ENCODE results near the gene LAMA5.

Gene LAMA5

DNA sequence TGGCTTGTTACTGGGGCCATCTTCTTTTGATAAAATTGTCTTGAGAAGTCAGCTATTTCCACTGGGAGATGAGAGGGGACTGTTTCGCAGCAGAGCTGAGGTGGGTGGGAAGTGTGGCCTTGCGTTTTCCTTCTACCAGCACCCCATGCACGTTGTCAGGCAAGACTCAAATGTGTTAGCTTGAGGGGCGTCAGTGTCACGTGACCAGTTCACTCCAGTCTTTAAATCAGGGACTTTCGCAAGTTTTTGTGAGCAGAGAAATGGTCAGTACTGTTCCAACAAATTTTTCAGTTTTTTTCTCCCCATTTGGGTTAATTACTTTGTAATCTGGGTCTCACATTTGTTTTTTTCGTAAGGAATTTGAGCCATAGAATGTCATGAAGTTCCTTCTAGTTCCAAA lies 85.0 kb downstream of the LAMA5 start:
- no peak for DNase-seq

DNA sequence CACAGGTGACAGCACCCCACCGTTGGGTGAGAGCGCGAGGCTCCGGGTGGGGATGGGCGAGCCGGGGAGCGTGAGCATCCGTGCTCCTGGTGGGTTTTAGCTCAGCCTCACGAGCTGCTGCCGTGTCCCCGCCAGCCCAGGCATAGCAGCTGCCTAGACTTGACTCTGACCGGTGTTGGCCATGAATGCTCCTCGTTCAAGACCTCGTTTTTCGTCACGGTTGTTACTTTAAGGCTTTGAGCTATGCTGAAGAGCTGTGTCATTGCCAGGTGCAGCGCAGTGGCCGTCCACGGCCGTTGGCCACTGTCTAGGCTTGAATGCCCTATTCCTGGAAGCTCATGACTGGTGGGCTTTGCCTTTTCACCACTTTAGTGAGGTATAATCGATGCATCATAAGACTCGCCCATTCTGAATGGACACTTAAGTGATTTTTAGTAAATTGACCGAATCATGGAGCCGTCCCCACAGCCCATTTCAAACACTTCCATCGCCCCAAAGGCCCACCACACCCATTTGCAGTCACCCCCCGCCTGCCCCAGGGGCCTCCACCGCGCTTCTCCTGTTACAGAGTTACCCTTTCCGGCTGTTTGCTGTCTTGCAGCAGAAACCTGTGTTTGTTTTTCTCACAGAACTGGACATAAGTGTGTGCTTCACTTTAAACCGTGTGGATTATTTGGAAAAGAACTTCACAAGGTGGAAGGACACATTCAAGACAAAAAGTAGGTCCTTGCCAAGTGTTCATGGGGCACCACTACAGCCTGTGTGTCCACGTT lies 85.8 kb downstream of the LAMA5 start:
- DNase-seq = no peak

DNA sequence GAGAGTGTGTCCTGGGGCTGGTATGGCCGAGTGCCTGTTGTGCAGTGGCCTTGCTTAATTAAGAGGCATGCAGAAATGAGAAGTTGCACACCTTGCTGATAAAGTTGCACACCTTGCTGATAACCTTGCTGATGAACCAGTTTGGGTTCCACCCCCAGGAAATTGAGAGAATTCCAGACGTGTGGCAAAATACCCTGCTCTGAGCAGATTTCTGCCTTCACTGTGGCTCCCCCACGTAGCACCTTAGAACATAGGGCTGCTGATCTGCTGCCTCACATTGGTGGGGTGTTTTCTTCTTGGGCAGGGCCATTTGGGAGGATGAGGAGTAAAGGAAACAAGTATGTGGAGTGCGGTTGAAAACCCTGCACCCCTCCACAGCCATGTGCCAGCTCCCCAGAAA lies 86.8 kb downstream of the LAMA5 start:
- DNase-seq = no peak

DNA sequence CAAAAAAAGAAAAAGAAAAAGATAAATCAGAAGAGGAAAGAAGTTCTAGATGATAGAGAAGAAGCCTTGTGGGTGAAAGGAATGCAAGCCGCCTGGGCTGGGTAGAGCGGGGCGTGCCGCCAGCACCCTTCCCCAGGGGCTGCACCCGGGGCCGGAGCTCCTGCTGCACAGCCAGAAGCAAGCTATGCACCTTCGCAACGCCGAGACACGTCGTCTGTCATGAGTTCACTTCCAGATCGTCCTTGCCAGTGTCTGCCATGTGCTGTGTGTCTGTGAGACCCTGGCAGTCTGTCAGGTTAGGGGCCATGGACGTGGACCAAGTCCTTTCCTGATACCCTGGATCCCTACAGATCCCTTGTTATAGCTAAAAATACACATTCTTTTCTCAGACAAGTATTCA lies 89.9 kb downstream of the LAMA5 start:
- DNase-seq = no peak

DNA sequence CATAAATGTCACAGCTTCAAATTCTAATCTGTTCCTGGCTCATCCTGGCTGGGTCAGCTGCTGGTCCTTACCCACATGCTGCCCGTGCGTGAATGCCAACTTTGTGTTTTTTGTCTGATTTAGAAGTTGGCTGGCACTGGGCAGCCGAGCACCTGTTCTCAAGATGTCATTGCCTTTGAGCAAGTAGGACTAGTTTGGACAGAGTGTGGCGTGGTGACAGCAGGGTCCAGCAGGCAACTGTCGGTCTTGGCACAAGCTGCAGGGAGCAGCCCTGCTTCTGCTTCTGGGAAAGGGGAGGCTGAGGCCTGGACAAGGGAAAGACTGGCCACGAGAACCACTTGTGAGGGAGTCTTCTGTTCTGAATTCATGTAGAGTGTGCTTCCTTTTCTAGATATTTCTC lies 90.7 kb downstream of the LAMA5 start:
- no peak for DNase-seq

DNA sequence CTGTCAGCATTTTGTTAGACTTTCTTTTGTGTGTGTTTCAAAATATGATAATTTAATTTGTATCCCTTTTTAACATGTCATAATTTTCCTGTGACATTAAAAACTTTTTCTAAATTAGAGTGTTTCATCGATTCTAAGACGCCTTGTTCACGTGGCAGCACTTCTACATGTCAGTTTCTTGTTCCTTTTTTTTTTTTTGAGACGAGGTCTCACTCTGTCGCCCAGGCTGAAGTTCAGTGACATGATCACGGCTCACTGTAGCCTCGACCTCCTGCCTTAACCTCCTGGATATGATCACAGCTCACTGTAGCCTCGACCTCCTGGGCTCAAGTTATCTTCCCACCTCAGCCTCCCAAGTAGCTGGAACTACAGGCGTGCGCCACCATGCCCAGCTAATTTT lies 91.9 kb downstream of the LAMA5 start:
- peak; percentile 4 for DNase-seq

DNA sequence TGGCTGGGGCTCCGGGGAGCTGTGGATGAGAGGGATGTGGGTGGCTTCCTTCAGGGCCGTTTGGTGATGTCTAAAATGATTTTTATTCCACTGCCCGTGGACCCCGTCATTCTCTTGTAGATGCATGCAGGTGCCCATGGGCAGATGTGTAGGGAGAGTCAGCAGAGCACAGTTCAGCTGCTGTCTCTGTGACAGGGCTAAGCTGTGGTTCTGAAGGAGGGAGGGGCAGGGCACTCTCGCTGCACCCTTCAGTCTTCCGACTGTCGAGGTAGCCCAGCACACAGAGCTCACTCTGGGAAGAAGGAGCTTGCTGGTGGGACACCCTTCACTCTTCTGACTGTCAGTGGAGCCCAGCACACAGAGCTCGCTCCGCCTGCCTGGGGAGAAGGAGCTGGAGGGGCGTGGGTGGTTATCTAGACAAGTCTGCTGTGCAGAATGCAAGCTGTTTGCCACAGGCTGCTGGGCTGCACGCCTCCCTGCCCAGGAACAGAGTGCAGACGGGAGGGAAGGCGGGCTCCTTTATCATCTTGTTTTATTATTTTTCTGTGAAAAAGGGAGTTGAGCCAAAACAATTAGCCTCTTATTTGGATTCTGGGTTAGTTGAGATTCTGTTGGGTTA lies 92.7 kb downstream of the LAMA5 start:
- DNase-seq = no peak

DNA sequence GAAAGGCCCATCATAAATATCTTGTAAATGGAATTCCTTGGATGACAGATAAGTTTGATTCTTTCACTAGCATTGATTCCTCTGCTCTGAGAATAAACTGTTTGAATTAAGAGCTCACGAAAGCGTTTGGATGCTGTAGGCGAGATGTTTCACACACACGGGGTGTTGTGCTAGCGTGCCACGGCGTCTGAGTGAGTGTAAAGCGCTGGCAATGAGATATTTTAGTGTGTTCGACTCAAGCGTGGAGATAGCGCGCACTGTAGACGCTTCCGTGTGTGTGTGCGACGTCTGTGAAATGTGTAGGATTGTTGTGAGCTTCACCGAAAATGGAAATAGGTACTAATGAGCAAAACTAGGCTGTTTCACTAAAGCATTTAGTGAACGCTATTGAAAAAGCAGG lies 93.7 kb downstream of the LAMA5 start:
- DNase-seq = no peak

DNA sequence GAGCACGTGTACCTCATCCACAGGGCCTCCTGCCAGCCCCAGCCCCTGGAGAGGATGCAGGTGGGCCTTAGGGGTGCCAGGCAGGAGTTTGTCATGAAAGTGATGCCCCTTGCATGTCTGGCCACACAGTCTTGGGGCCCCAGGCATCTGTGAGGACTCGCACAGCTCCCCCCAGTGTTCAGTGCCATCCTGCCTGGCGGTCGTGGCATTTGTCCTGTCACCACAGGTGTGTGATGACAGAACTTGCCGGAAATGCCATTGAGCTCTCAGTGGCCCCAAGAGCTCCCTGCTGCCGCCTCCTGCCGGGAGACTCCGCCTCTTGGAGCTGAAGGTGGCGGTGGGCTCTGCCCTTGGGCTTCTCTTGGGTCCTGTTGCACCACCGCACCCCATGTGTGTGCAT lies 94.9 kb downstream of the LAMA5 start:
- no peak for DNase-seq

DNA sequence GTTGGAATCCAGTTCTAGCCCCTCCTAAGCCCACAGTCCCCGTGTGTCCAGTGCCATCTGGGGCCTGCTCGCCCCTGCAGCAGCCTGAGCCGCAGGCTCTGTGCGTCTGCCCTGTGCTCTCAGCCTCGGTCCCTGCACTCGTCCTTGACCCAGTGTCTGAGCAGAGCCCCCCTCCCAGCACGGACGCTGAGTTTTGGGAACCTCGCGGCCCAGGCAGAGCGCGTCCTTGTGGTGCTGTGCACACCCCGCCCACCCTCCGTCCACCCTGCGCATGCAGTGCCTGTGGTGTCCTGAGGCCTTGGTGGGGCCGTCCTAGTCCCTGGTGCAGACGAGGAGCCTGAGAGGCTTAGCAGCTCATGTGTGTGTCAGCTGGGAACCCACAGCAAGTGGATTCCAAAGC lies 97.2 kb downstream of the LAMA5 start:
- DNase-seq = no peak

DNA sequence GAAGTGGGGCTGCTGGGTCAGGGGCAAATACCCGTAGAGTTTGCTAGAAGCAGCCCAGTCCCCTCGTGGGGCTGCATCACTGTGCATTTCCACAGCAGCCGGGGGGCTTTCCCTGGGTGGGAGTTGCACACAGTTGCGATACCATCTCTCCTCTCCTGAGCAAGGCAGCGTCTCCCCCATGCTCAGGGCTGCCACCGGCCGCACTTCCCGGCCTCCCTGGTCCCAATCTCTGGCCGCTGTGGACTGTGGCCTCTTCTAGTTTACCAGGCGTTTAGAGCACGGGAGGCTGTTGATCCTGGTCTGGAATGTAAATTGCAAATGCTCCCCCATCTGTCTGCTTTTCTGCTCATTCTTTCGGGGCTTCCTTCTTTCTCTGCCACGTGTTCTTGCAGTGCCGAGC lies 97.7 kb downstream of the LAMA5 start:
- no peak for DNase-seq

DNA sequence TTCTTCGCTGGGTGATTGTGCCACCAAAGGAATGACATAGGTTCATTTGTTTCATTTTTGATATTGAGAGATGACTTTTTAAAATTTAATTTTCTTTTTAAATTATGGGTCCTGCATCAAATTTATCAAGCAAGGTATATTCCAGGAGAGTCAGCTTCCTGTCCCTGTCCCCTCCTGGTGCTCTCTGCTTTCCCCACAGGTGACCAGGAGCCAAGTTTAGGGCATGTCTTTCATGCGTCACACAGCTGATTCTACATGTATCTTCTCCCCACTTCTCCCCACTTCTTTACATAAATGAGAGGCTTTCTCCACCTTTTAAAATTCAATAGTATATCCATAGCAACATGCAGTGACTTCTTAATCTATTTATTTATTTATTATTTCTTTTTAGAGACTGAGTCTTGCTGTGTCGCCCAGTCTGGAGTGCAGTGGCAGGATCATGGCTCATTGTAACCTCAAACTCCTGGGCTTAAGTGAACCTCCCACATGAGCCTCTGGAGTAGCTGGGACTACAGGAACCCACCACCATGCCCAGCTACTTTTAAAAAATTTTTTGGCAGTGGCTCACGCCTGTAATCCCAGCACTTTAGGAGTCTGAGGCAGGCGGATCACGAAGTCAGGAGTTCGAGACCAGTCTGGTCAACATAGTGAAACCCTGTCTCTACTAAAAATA lies 98.7 kb downstream of the LAMA5 start:
- no peak for DNase-seq

DNA sequence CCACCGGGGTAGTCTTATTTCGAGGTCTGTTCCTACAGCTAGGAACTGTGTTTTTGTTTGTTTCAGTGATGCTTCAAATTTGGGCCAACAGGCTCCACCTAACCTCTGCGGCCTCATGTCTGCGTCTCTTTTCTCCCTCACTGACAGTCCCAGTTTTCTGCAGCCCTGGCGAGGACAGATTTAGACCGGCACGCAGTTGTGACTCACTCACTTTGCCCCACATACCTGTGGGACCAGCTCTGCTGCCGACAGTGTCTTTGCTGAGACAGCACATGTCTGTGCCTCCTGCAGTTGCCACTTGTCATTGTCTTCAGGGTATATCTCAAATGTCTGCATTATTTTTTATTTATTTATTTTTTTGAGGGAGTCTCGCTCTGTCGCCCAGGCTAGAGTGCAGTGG lies 99.6 kb downstream of the LAMA5 start:
- DNase-seq = no peak

DNA sequence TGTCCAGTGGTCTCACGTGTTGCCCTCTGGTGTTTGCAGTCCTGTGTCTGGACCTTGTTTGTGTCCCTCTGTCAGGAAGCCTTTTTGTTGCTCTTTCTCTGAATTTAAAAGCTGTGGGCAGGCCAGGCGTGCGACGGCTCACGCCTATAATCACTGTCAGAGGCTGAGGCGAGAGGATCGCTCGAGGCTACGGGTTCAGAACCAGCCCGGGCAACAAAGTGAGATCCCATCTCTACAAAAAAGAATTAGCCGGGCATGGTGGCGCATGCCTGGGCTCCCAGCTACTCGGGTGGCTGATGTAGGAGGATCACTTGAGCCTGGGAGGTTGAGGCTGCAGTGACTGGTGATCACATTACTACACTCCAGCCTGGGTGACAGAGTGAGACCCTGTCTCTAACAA lies 100.3 kb downstream of the LAMA5 start:
- DNase-seq = no peak

DNA sequence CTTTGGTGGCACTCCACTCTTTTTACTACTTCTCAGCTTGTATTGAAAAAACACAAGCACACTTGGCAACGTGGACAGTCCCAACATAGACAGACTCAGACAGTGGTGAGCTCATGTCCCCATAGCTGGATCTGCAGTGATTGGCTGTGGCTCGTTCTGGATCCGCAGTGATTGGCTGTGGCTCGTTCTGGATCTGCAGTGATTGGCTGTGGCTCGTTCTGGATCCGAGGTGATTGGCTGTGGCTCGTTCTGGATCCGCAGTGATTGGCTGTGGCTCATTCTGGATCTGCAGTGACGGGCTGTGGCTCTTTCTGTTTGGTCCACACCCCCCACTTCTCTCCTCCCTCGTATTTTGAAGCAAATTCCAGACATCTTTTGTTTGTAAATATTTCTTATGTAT lies 100.8 kb downstream of the LAMA5 start:
- no peak for DNase-seq

DNA sequence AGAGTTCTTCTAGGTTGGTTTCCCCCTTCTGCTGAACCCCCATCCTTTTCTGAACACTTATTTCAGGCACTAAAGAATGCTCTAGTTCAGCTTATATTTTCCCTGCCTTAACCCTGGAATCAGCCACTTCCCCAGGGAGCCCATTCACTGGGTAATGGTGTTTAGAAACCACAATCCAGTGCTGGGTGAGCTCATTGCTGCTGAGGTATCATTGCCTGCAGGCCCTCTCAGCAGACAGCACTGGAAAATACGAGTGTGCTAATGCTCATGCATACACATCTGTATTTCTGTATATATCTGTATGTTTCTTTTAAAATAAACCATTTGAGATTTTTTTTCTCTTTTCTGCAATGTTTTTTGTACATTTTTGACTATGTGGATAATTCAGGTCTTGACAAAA lies 101.7 kb downstream of the LAMA5 start:
- DNase-seq = no peak

DNA sequence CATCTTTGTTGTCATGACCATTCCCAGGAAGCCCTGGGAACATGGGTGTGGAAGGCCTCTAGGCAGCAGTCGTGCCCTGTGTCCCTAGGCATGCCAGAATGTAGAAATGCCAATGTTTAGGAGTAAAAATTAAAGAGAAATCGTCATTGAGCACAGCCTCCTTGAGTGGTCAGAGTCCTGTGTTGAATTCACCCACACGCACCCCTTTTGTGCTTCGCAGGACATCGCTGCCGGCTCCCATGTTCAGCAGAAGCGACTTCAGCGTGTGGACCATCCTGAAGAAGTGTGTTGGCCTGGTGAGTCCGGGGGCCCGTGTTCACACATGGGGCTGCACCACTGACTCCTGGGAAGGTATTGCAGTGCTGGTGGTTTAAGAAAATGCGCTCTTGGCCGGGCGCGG lies 103.7 kb downstream of the LAMA5 start:
- DNase-seq = no peak

DNA sequence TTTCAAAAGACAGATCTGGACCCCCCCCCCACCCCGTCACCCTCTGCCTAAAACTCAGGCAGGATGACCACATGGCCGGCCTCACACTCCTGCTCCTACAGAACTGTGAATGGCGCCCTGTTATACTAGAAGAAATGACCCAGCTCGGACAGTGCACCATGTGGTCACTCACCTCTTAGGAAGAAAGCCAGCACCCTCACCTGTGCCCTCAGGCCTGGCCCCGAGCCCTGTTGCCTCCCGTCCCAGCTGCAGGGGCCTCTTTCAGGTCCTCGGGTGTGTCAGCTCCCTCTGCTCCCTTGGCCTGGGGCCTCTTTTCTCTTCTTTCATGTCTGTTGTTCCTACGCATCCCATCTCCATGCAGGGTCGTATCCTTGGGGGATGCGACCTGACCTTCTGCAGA lies 105.0 kb downstream of the LAMA5 start:
- no peak for DNase-seq

DNA sequence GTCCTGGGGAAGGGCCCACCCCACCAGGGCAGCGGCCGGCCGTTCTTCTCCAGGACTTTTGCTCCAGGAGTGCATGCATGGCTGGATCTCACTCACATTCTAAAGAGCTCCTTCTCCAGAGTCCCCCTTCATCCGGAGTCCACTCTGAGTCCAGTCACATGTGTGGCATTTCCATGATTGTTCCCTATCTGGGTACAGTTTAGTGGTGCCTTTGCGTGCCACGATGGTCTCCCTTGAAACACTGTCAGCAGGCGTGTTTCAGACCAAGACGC lies 107.9 kb downstream of the LAMA5 start:
- DNase-seq = no peak

Measured in MV-4-11 (cell line).